ENCODE results near the gene TMEM97.

DNA sequence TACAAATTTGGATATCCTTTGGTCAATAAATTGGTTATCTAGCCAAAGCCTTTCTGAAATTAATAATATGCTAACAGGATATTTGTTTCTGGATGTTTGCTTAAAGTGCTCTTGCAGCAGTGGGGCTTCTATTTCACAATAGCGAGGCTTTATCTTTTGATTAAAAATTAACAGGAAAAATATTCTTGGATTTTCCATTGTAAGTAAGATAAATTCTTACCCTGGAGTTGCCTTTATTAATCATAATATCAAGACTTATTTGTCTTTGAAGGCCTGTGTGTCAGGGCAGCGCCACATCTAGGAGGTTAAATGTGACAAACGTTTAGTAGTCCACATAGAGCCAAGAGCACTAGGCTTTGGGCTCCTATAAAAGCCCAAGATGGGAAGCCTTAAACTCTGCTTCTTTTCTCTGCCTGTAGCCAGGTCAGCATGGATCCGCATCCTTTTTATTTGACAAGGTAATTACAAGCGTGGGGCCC is 5.3 kb downstream of the TMEM97 start:
- TF ChIP-seq, protein P1, sequence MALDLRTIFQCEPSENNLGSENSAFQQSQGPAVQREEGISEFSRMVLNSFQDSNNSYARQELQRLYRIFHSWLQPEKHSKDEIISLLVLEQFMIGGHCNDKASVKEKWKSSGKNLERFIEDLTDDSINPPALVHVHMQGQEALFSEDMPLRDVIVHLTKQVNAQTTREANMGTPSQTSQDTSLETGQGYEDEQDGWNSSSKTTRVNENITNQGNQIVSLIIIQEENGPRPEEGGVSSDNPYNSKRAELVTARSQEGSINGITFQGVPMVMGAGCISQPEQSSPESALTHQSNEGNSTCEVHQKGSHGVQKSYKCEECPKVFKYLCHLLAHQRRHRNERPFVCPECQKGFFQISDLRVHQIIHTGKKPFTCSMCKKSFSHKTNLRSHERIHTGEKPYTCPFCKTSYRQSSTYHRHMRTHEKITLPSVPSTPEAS (tag by site-specific recombination; IDR thresholded peaks at IDR 0.05): no peak
- TF ChIP-seq ZNF311 (tag by site-specific recombination; IDR thresholded peaks at IDR 0.05; ENCODE audit: borderline replicate concordance) (no peak), YY1 (tag by site-specific recombination; IDR thresholded peaks at IDR 0.05) (no peak), ZFP41 (tag by site-specific recombination; IDR thresholded peaks at IDR 0.05; ENCODE audit: borderline replicate concordance) (no peak)
- TF ChIP-seq, protein P2, sequence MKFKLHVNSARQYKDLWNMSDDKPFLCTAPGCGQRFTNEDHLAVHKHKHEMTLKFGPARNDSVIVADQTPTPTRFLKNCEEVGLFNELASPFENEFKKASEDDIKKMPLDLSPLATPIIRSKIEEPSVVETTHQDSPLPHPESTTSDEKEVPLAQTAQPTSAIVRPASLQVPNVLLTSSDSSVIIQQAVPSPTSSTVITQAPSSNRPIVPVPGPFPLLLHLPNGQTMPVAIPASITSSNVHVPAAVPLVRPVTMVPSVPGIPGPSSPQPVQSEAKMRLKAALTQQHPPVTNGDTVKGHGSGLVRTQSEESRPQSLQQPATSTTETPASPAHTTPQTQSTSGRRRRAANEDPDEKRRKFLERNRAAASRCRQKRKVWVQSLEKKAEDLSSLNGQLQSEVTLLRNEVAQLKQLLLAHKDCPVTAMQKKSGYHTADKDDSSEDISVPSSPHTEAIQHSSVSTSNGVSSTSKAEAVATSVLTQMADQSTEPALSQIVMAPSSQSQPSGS (tag by site-specific recombination; IDR thresholded peaks at IDR 0.05; ENCODE audit: low read depth): no peak
- TF ChIP-seq, protein P3, sequence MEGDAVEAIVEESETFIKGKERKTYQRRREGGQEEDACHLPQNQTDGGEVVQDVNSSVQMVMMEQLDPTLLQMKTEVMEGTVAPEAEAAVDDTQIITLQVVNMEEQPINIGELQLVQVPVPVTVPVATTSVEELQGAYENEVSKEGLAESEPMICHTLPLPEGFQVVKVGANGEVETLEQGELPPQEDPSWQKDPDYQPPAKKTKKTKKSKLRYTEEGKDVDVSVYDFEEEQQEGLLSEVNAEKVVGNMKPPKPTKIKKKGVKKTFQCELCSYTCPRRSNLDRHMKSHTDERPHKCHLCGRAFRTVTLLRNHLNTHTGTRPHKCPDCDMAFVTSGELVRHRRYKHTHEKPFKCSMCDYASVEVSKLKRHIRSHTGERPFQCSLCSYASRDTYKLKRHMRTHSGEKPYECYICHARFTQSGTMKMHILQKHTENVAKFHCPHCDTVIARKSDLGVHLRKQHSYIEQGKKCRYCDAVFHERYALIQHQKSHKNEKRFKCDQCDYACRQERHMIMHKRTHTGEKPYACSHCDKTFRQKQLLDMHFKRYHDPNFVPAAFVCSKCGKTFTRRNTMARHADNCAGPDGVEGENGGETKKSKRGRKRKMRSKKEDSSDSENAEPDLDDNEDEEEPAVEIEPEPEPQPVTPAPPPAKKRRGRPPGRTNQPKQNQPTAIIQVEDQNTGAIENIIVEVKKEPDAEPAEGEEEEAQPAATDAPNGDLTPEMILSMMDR (tag by site-specific recombination; IDR thresholded peaks at IDR 0.05): no peak
- TF ChIP-seq, protein P4, sequence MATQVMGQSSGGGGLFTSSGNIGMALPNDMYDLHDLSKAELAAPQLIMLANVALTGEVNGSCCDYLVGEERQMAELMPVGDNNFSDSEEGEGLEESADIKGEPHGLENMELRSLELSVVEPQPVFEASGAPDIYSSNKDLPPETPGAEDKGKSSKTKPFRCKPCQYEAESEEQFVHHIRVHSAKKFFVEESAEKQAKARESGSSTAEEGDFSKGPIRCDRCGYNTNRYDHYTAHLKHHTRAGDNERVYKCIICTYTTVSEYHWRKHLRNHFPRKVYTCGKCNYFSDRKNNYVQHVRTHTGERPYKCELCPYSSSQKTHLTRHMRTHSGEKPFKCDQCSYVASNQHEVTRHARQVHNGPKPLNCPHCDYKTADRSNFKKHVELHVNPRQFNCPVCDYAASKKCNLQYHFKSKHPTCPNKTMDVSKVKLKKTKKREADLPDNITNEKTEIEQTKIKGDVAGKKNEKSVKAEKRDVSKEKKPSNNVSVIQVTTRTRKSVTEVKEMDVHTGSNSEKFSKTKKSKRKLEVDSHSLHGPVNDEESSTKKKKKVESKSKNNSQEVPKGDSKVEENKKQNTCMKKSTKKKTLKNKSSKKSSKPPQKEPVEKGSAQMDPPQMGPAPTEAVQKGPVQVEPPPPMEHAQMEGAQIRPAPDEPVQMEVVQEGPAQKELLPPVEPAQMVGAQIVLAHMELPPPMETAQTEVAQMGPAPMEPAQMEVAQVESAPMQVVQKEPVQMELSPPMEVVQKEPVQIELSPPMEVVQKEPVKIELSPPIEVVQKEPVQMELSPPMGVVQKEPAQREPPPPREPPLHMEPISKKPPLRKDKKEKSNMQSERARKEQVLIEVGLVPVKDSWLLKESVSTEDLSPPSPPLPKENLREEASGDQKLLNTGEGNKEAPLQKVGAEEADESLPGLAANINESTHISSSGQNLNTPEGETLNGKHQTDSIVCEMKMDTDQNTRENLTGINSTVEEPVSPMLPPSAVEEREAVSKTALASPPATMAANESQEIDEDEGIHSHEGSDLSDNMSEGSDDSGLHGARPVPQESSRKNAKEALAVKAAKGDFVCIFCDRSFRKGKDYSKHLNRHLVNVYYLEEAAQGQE (tag by site-specific recombination; IDR thresholded peaks at IDR 0.05): no peak
- TF ChIP-seq, protein P5, sequence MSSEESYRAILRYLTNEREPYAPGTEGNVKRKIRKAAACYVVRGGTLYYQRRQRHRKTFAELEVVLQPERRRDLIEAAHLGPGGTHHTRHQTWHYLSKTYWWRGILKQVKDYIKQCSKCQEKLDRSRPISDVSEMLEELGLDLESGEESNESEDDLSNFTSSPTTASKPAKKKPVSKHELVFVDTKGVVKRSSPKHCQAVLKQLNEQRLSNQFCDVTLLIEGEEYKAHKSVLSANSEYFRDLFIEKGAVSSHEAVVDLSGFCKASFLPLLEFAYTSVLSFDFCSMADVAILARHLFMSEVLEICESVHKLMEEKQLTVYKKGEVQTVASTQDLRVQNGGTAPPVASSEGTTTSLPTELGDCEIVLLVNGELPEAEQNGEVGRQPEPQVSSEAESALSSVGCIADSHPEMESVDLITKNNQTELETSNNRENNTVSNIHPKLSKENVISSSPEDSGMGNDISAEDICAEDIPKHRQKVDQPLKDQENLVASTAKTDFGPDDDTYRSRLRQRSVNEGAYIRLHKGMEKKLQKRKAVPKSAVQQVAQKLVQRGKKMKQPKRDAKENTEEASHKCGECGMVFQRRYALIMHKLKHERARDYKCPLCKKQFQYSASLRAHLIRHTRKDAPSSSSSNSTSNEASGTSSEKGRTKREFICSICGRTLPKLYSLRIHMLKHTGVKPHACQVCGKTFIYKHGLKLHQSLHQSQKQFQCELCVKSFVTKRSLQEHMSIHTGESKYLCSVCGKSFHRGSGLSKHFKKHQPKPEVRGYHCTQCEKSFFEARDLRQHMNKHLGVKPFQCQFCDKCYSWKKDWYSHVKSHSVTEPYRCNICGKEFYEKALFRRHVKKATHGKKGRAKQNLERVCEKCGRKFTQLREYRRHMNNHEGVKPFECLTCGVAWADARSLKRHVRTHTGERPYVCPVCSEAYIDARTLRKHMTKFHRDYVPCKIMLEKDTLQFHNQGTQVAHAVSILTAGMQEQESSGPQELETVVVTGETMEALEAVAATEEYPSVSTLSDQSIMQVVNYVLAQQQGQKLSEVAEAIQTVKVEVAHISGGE (tag by site-specific recombination; conservative IDR thresholded peaks at IDR 0.05; ENCODE audit: low read depth): no peak
